ENCODE data around the gene GUCD1. TPM values are rescaled to one million over a fixed set of nuclear protein-coding genes. Genes with fewer than 3 reads are reported as not detected.

GUCD1 gene
- total and polyA plus RNA-seq, 9 of the 15 experiments (the other 6 are each of a cell fraction or from before 2014, with no cell fraction given): 31.5 to 67.8 (median 50.3) TPM

DNA sequence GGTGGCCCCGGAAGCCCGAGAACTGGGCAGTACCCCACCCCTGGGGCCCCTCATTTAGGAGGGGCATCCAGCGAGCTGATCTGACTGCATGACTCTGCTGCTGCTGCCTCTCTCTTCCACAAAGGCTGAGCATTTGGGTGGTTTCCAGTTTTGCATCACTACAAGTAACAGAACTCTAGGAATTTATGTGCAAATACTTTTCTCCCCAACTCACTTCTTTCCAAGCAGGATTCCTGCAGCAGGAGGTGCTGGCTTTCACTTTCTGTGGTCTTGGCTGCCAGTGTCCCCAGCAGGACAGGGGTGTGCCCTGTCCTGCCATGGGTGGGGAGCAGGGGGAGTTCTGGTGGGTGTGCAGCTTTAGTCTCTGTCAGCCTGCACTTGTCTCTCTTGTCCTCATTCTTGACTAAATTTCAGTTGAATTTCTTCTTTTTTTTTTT is 38.6 kb downstream of the GUCD1 start:
- H3K4me1 ChIP-seq (replicated peaks in 1 of 2; ENCODE audit: control insufficient read depth in 2 of 2, insufficient read depth in 2 of 2, low read length in 2 of 2): peaks cover 4 to 11% of the 10 kb centered on the region in 2 experiments; a peak in 4 of 5 replicates
- intact Hi-C loops (cut with micrococcal nuclease): no loop called here
- TF ChIP-seq, protein P1, sequence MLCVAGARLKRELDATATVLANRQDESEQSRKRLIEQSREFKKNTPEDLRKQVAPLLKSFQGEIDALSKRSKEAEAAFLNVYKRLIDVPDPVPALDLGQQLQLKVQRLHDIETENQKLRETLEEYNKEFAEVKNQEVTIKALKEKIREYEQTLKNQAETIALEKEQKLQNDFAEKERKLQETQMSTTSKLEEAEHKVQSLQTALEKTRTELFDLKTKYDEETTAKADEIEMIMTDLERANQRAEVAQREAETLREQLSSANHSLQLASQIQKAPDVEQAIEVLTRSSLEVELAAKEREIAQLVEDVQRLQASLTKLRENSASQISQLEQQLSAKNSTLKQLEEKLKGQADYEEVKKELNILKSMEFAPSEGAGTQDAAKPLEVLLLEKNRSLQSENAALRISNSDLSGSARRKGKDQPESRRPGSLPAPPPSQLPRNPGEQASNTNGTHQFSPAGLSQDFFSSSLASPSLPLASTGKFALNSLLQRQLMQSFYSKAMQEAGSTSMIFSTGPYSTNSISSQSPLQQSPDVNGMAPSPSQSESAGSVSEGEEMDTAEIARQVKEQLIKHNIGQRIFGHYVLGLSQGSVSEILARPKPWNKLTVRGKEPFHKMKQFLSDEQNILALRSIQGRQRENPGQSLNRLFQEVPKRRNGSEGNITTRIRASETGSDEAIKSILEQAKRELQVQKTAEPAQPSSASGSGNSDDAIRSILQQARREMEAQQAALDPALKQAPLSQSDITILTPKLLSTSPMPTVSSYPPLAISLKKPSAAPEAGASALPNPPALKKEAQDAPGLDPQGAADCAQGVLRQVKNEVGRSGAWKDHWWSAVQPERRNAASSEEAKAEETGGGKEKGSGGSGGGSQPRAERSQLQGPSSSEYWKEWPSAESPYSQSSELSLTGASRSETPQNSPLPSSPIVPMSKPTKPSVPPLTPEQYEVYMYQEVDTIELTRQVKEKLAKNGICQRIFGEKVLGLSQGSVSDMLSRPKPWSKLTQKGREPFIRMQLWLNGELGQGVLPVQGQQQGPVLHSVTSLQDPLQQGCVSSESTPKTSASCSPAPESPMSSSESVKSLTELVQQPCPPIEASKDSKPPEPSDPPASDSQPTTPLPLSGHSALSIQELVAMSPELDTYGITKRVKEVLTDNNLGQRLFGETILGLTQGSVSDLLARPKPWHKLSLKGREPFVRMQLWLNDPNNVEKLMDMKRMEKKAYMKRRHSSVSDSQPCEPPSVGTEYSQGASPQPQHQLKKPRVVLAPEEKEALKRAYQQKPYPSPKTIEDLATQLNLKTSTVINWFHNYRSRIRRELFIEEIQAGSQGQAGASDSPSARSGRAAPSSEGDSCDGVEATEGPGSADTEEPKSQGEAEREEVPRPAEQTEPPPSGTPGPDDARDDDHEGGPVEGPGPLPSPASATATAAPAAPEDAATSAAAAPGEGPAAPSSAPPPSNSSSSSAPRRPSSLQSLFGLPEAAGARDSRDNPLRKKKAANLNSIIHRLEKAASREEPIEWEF (CRISPR knock-in tag; IDR thresholded peaks at IDR 0.05): no peak
- TF ChIP-seq GTF2E2 (tag; IDR thresholded peaks at IDR 0.05): no peak
- TF ChIP-seq BMI1 (IDR thresholded peaks at IDR 0.05; ENCODE audit: low read length): no peak
- peak; percentile 18; the same call in 1 of the 2 replicates for TF ChIP-seq ATF7 (IDR thresholded peaks at IDR 0.05)
- TF ChIP-seq, protein P2, sequence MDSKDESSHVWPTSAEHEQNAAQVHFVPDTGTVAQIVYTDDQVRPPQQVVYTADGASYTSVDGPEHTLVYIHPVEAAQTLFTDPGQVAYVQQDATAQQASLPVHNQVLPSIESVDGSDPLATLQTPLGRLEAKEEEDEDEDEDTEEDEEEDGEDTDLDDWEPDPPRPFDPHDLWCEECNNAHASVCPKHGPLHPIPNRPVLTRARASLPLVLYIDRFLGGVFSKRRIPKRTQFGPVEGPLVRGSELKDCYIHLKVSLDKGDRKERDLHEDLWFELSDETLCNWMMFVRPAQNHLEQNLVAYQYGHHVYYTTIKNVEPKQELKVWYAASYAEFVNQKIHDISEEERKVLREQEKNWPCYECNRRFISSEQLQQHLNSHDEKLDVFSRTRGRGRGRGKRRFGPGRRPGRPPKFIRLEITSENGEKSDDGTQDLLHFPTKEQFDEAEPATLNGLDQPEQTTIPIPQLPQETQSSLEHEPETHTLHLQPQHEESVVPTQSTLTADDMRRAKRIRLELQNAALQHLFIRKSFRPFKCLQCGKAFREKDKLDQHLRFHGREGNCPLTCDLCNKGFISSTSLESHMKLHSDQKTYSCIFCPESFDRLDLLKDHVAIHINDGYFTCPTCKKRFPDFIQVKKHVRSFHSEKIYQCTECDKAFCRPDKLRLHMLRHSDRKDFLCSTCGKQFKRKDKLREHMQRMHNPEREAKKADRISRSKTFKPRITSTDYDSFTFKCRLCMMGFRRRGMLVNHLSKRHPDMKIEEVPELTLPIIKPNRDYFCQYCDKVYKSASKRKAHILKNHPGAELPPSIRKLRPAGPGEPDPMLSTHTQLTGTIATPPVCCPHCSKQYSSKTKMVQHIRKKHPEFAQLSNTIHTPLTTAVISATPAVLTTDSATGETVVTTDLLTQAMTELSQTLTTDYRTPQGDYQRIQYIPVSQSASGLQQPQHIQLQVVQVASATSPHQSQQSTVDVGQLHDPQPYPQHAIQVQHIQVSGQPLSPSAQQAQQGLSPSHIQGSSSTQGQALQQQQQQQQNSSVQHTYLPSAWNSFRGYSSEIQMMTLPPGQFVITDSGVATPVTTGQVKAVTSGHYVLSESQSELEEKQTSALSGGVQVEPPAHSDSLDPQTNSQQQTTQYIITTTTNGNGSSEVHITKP (IDR thresholded peaks at IDR 0.05; ENCODE audit: partially characterized antibody): peak; percentile 86
- TF ChIP-seq LEF1 (IDR thresholded peaks at IDR 0.05): no peak
- TF ChIP-seq, protein P3, sequence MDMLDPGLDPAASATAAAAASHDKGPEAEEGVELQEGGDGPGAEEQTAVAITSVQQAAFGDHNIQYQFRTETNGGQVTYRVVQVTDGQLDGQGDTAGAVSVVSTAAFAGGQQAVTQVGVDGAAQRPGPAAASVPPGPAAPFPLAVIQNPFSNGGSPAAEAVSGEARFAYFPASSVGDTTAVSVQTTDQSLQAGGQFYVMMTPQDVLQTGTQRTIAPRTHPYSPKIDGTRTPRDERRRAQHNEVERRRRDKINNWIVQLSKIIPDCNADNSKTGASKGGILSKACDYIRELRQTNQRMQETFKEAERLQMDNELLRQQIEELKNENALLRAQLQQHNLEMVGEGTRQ (CRISPR knock-in tag; IDR thresholded peaks at IDR 0.05): no peak
- no peak for TF ChIP-seq CHD1 (IDR thresholded peaks at IDR 0.05; ENCODE audit: low read length)
- TF ChIP-seq ZNF436 (CRISPR knock-in tag; IDR thresholded peaks at IDR 0.05): no peak
- TF ChIP-seq, protein P4, sequence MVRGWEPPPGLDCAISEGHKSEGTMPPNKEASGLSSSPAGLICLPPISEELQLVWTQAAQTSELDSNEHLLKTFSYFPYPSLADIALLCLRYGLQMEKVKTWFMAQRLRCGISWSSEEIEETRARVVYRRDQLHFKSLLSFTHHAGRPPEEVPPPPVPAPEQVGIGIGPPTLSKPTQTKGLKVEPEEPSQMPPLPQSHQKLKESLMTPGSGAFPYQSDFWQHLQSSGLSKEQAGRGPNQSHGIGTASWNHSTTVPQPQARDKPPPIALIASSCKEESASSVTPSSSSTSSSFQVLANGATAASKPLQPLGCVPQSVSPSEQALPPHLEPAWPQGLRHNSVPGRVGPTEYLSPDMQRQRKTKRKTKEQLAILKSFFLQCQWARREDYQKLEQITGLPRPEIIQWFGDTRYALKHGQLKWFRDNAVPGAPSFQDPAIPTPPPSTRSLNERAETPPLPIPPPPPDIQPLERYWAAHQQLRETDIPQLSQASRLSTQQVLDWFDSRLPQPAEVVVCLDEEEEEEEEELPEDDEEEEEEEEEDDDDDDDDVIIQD (CRISPR knock-in tag; IDR thresholded peaks at IDR 0.05): no peak
- no peak for TF ChIP-seq PCBP1 (IDR thresholded peaks at IDR 0.05; ENCODE audit: low read depth, low read length, poor library complexity, severe bottlenecking)
- TF ChIP-seq FOXA1 (IDR thresholded peaks at IDR 0.05; ENCODE audit: borderline replicate concordance): no peak

More for the DNA sequence above, 38.6 kb downstream of the GUCD1 start:
- DNase-seq (ENCODE audit: extremely low read depth in 1 of 4, low spot score in 3 of 4): no peak
- Histone ChIP-seq H3K4me2 (ENCODE audit: insufficient read depth, low read length) (no peak overlapping the region), H3K9ac (ENCODE audit: insufficient read depth in 1 of 2, low read depth in 2 of 2, low read length in 2 of 2) (no peak overlapping the region), H3K36me3 (ENCODE audit: control insufficient read depth, insufficient read depth, low read length) (no peaks in the 10 kb centered on the region), H3K9me1 (ENCODE audit: control insufficient read depth, insufficient read depth, low read length) (no peaks in the 10 kb centered on the region), H4K20me1 (replicated peaks; ENCODE audit: control insufficient read depth, insufficient read depth, low read length) (0 out of 2 replicates have a peak, but pooled peaks cover 3% of the 10 kb centered on the region), H3K27me3 (ENCODE audit: control insufficient read depth in 2 of 2, insufficient read depth in 2 of 2, low read length in 2 of 2) (no peaks in the 10 kb centered on the region), H3K79me2 (ENCODE audit: control insufficient read depth, insufficient read depth, low read length) (no peaks in the 10 kb centered on the region), H2AFZ (ENCODE audit: low read depth, low read length) (no peak overlapping the region), H3K27ac (ENCODE audit: extremely low read depth, low read depth, low read length) (no peak overlapping the region), H3K4me3 (no peak overlapping the region), H3K9me3 (replicated peaks; ENCODE audit: control insufficient read depth, insufficient read depth, low read depth, low read length) (no peaks in the 10 kb centered on the region)
- in situ Hi-C loops (cut with MboI): loop anchor here (25.0 kb wide), 1 partner anchor 554 kb away; the partner anchor contains the start of genes DDT, DDTL and GSTT2B
- ChIA-PET POLR2A (no interaction called here), CTCF (ENCODE audit: low intra/inter-chr PET ratio) (no interaction called here)
- ATAC-seq: no peak
- FAIRE-seq: no peak
- WGBS (ENCODE audit: insufficient coverage, low coverage, missing lambda C conversion rate): 5% methylated on average over 3 of the region's 3 CpGs
- BruUV-seq (replicated peaks): no TSS peak
